ENCODE data around the gene MBNL3. TPM values are rescaled to one million over a fixed set of nuclear protein-coding genes. Genes with fewer than 3 reads are reported as not detected.

Gene MBNL3
- polyA plus RNA-seq, 1 donor: 16.4 TPM

DNA sequence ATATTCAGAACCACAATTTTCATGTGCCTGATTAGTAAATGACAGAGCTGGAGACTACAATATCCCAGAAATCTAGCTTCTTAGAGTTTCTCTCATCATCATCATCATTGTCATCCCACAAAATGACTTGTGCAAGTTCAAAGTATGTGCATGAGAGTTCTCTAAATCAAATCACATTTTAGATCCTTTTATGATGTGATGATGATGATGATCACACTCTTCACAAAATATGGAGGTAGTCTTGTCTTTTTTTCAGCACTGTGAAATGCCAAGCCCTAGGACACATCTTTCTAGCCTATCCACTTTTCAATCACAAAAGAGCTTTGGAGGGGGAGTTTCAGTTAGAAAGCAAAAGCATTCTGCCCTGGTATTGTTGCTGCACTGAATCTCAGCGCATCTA, 7.4 kb downstream of the MBNL3 start:
- no CpG with 5 or more reads among the region's 1 CpG for WGBS (ENCODE audit: insufficient coverage, low lambda C conversion rate)
- H3K36me3 ChIP-seq (ENCODE audit: control insufficient read depth, insufficient read depth, low read length): no peaks in the 10 kb centered on the region
- H3K9me3 ChIP-seq (ENCODE audit: control insufficient read depth, low read depth, low read length): no peaks in the 10 kb centered on the region
- H3K4me3 ChIP-seq (ENCODE audit: low read length): no peak overlapping the region
- H3K4me1 ChIP-seq (ENCODE audit: control insufficient read depth, insufficient read depth, low read length): peaks cover 23% of the 10 kb centered on the region
- H3K27me3 ChIP-seq (ENCODE audit: control insufficient read depth, insufficient read depth, low read length): no peaks in the 10 kb centered on the region
- no peak for DNase-seq
- H3K27ac ChIP-seq (ENCODE audit: low read length): peak overlapping the region; percentile 83

DNA sequence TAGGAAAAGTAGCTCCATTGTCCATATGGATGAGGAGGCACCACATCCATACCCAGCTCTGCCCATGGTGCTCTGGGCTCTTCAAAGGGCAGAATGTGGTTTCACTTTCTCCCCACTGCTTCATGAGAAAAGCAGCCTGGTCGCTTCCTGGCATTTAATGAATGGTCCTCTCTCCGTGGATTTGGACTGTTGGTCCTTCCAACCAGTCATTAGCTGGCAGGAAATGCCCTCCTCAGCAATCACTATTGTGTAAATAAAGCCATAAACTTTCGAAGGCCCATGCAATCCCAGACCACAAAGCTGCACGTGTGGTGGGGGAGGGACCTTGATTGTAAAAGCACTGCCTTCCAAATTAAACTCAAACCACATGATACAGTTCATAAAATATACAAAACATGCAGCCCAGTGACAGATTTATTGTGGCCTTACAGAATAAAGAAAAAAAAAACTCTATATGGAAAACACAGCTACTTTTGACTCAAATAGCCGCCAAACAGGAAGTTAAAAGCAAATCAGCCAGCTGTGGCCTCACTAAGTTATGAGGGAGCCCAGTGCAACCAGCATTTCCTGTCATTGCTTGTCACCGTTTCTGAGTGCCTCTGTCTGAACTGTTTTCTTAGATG, 8.1 kb downstream of the MBNL3 start:
- Histone ChIP-seq H3K27ac (ENCODE audit: low read length) (peak overlapping the region; percentile 83), H3K27me3 (ENCODE audit: control insufficient read depth, insufficient read depth, low read length) (no peaks in the 10 kb centered on the region), H3K4me1 (ENCODE audit: control insufficient read depth, insufficient read depth, low read length) (peaks cover 19% of the 10 kb centered on the region), H3K9me3 (ENCODE audit: control insufficient read depth, low read depth, low read length) (no peaks in the 10 kb centered on the region), H3K4me3 (ENCODE audit: low read length) (peak overlapping the region; percentile 21), H3K36me3 (ENCODE audit: control insufficient read depth, insufficient read depth, low read length) (no peaks in the 10 kb centered on the region)
- DNase-seq: peak; percentile 57 to 76
- WGBS (ENCODE audit: insufficient coverage, low lambda C conversion rate): no CpG with 5 or more reads among the region's 6 CpGs

GRCh38 chrX:132474544-132475248, 14.1 kb downstream of the MBNL3 start:
- H3K4me1 ChIP-seq (ENCODE audit: control insufficient read depth, insufficient read depth, low read length): peaks cover 4% of the 10 kb centered on the region
- H3K4me3 ChIP-seq (ENCODE audit: low read length): no peak overlapping the region
- H3K27ac ChIP-seq (ENCODE audit: low read length): no peak overlapping the region
- H3K9me3 ChIP-seq (ENCODE audit: control insufficient read depth, low read depth, low read length): no peaks in the 10 kb centered on the region
- DNase-seq: no peak
- no peaks in the 10 kb centered on the region for H3K36me3 ChIP-seq (ENCODE audit: control insufficient read depth, insufficient read depth, low read length)
- no peaks in the 10 kb centered on the region for H3K27me3 ChIP-seq (ENCODE audit: control insufficient read depth, insufficient read depth, low read length)
- no CpG with 5 or more reads among the region's 1 CpG for WGBS (ENCODE audit: insufficient coverage, low lambda C conversion rate)

- 50% methylated on average over 1 of the region's 1 CpG for WGBS (ENCODE audit: insufficient coverage, low lambda C conversion rate)
- DNase-seq: no peak
- no peak overlapping the region for H3K4me3 ChIP-seq (ENCODE audit: low read length)
- no peaks in the 10 kb centered on the region for H3K36me3 ChIP-seq (ENCODE audit: control insufficient read depth, insufficient read depth, low read length)
- no peaks in the 10 kb centered on the region for H3K27me3 ChIP-seq (ENCODE audit: control insufficient read depth, insufficient read depth, low read length)
- no peaks in the 10 kb centered on the region for H3K9me3 ChIP-seq (ENCODE audit: control insufficient read depth, low read depth, low read length)
- H3K4me1 ChIP-seq (ENCODE audit: control insufficient read depth, insufficient read depth, low read length): peaks cover 4% of the 10 kb centered on the region
- no peak overlapping the region for H3K27ac ChIP-seq (ENCODE audit: low read length)
These were observed 16.4 kb downstream of the MBNL3 start for GRCh38 chrX:132472397-132472796.

- H3K4me1 ChIP-seq (ENCODE audit: control insufficient read depth, insufficient read depth, low read length): peaks cover 4% of the 10 kb centered on the region
- DNase-seq: no peak
- no peak overlapping the region for H3K4me3 ChIP-seq (ENCODE audit: low read length)
- H3K36me3 ChIP-seq (ENCODE audit: control insufficient read depth, insufficient read depth, low read length): no peaks in the 10 kb centered on the region
- 50% methylated on average over 2 of the region's 2 CpGs for WGBS (ENCODE audit: insufficient coverage, low lambda C conversion rate)
- H3K27ac ChIP-seq (ENCODE audit: low read length): no peak overlapping the region
- no peaks in the 10 kb centered on the region for H3K9me3 ChIP-seq (ENCODE audit: control insufficient read depth, low read depth, low read length)
- no peaks in the 10 kb centered on the region for H3K27me3 ChIP-seq (ENCODE audit: control insufficient read depth, insufficient read depth, low read length)
These were observed 18.0 kb downstream of the MBNL3 start for GRCh38 chrX:132470831-132471230.

GRCh38 chrX:132470179-132470578, 18.7 kb downstream of the MBNL3 start:
- no CpG with 5 or more reads among the region's 1 CpG for WGBS (ENCODE audit: insufficient coverage, low lambda C conversion rate)
- Histone ChIP-seq H3K4me1 (ENCODE audit: control insufficient read depth, insufficient read depth, low read length) (peaks cover 4% of the 10 kb centered on the region), H3K4me3 (ENCODE audit: low read length) (no peak overlapping the region), H3K27ac (ENCODE audit: low read length) (no peak overlapping the region), H3K36me3 (ENCODE audit: control insufficient read depth, insufficient read depth, low read length) (no peaks in the 10 kb centered on the region), H3K9me3 (ENCODE audit: control insufficient read depth, low read depth, low read length) (no peaks in the 10 kb centered on the region), H3K27me3 (ENCODE audit: control insufficient read depth, insufficient read depth, low read length) (no peaks in the 10 kb centered on the region)
- DNase-seq: no peak

DNA sequence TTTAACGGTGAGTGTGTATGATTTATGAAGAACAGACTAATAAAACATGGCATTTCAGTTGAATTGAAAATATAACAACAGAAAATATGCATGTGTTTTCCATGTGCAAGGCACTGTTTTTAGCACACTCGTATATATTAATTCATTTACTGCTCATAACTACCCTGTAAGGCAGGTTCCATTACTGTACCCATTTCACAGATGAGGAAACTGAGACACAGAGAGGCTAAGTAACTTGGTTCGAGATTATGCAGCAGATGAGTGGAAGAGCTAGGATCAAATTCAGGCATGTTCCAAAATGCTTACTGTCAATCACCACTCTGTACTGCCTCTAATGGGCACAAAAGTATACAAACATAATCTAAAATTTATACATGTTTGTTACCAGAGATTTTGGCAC, 20.4 kb downstream of the MBNL3 start:
- WGBS (ENCODE audit: insufficient coverage, low lambda C conversion rate): no CpG with 5 or more reads among the region's 3 CpGs
- Histone ChIP-seq H3K27ac (ENCODE audit: low read length) (no peak overlapping the region), H3K9me3 (ENCODE audit: control insufficient read depth, low read depth, low read length) (no peaks in the 10 kb centered on the region), H3K36me3 (ENCODE audit: control insufficient read depth, insufficient read depth, low read length) (no peaks in the 10 kb centered on the region), H3K27me3 (ENCODE audit: control insufficient read depth, insufficient read depth, low read length) (no peaks in the 10 kb centered on the region), H3K4me1 (ENCODE audit: control insufficient read depth, insufficient read depth, low read length) (no peaks in the 10 kb centered on the region), H3K4me3 (ENCODE audit: low read length) (no peak overlapping the region)
- no peak for DNase-seq

DNA sequence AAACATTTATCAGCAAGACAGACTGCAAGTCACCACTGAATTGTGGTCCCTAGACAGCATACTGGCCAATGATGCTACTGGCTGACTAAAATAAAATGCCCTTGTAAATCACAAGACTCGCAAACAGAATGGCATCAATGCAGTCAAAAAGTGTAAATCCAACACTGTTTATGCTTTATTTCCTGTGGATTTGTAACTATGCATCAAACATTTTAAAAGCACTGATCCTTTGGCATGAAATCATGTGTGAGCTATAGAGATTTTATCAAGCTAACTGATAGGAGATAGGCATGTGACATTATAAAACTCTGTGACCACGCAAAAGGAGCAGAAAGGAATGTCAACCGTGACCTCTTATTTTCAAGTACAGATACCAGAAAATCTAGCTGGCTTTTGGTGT, 20.8 kb downstream of the MBNL3 start:
- Histone ChIP-seq H3K36me3 (ENCODE audit: control insufficient read depth, insufficient read depth, low read length) (no peaks in the 10 kb centered on the region), H3K4me3 (ENCODE audit: low read length) (no peak overlapping the region), H3K9me3 (ENCODE audit: control insufficient read depth, low read depth, low read length) (no peaks in the 10 kb centered on the region), H3K4me1 (ENCODE audit: control insufficient read depth, insufficient read depth, low read length) (no peaks in the 10 kb centered on the region), H3K27me3 (ENCODE audit: control insufficient read depth, insufficient read depth, low read length) (no peaks in the 10 kb centered on the region), H3K27ac (ENCODE audit: low read length) (no peak overlapping the region)
- DNase-seq: no peak
- WGBS (ENCODE audit: insufficient coverage, low lambda C conversion rate): no CpG with 5 or more reads among the region's 3 CpGs

DNA sequence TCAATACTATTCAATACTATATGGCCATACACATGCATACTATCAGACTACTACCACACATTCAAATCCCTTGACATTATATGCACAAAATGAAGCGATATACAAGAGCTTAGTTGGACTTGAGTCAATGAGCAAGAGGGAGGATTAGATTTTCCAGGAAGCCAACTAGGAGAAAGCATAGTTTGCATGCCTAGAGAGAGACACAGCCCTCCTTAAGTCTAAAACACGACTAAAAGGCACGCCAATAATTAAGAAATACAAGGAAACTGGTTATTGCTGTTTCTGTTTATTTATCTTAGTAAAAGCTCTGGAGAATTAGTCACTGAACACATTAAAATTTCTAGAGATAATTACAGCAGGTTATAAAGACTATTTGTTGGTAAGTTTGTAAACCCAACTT, 21.8 kb downstream of the MBNL3 start:
- no peak overlapping the region for H3K4me3 ChIP-seq (ENCODE audit: low read length)
- H3K9me3 ChIP-seq (ENCODE audit: control insufficient read depth, low read depth, low read length): no peaks in the 10 kb centered on the region
- no peaks in the 10 kb centered on the region for H3K4me1 ChIP-seq (ENCODE audit: control insufficient read depth, insufficient read depth, low read length)
- 20% methylated on average over 1 of the region's 3 CpGs for WGBS (ENCODE audit: insufficient coverage, low lambda C conversion rate)
- H3K27ac ChIP-seq (ENCODE audit: low read length): no peak overlapping the region
- H3K36me3 ChIP-seq (ENCODE audit: control insufficient read depth, insufficient read depth, low read length): no peaks in the 10 kb centered on the region
- no peaks in the 10 kb centered on the region for H3K27me3 ChIP-seq (ENCODE audit: control insufficient read depth, insufficient read depth, low read length)
- no peak for DNase-seq

DNA sequence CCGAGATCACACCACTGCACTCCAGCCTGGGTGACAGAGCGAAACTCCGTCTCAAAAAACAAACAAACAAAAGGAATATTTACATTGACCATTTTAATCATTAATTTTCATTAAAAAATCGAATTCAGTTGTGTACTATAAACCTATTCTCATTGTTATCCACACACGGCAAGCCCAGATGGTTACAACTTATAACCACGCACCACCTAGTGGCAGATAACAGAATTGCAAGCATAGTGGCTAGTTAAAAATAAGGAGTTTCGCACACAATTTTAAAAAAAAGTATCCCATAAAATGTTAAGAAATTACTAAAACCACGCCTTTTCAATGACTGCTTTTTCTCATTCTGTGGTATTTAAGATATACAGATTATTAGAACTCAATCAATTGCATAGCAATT, 25.4 kb downstream of the MBNL3 start:
- no peaks in the 10 kb centered on the region for H3K36me3 ChIP-seq (ENCODE audit: control insufficient read depth, insufficient read depth, low read length)
- no peaks in the 10 kb centered on the region for H3K4me1 ChIP-seq (ENCODE audit: control insufficient read depth, insufficient read depth, low read length)
- no peaks in the 10 kb centered on the region for H3K27me3 ChIP-seq (ENCODE audit: control insufficient read depth, insufficient read depth, low read length)
- no CpG with 5 or more reads among the region's 8 CpGs for WGBS (ENCODE audit: insufficient coverage, low lambda C conversion rate)
- DNase-seq: no peak
- no peak overlapping the region for H3K4me3 ChIP-seq (ENCODE audit: low read length)
- no peaks in the 10 kb centered on the region for H3K9me3 ChIP-seq (ENCODE audit: control insufficient read depth, low read depth, low read length)
- no peak overlapping the region for H3K27ac ChIP-seq (ENCODE audit: low read length)

DNA sequence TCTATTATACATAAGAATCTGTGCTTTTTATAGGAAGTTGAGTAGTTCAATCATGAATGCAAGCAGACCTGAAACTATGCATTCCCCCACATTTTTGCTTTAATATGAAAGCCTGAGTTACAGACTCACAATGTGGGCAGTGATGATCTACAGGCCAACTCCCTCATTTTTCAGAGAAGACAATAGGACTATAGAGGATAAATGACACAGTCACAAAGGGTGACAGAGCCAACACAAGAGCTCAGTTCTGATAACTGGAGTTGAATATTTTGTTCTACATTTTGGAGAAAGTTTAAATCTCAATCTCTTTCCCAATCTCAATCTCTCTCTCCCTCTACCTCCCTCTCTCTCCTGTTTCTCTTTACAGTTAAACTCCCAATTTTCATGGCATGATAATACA, 27.0 kb downstream of the MBNL3 start:
- Histone ChIP-seq H3K4me3 (ENCODE audit: low read length) (no peak overlapping the region), H3K36me3 (ENCODE audit: control insufficient read depth, insufficient read depth, low read length) (no peaks in the 10 kb centered on the region), H3K9me3 (ENCODE audit: control insufficient read depth, low read depth, low read length) (no peaks in the 10 kb centered on the region), H3K27me3 (ENCODE audit: control insufficient read depth, insufficient read depth, low read length) (no peaks in the 10 kb centered on the region), H3K27ac (ENCODE audit: low read length) (no peak overlapping the region), H3K4me1 (ENCODE audit: control insufficient read depth, insufficient read depth, low read length) (no peaks in the 10 kb centered on the region)
- no peak for DNase-seq
